Astrocyte (in vitro differentiated cells and primary cell): ENCODE measurements around the gene RAD21L1. TPM values are rescaled to one million over a fixed set of nuclear protein-coding genes. Genes with fewer than 3 reads are reported as not detected.

Experiments
- DNase-seq: peaks from one replicate; pipeline ENCODE4 v3.0.0-alpha.2; 2010; ENCODE audit warnings: low read depth
- FAIRE-seq: peaks from 2 replicates; lab custom pipeline; 2011; peaks lifted over from hg19 to GRCh38; lab: Jason Lieb, UNC
- H2AFZ ChIP-seq: 2 replicates; pipeline ENCODE4 v1.6.0; 2012; ENCODE audit warnings: low read depth, low read length, inconsistent platforms
- H3K27ac ChIP-seq: 2 replicates; pipeline ENCODE4 v1.5.1; 2011; ENCODE audit warnings: low read depth, low read length, inconsistent platforms
- H3K27me3 ChIP-seq: 2 replicates; pipeline ENCODE4 v1.6.0; 2011; ENCODE audit warnings: low read length, inconsistent platforms; ENCODE audit not compliant: insufficient read depth
- H3K36me3 ChIP-seq: 2 replicates; pipeline ENCODE4 v1.5.1; 2011; ENCODE audit warnings: low read length, inconsistent platforms; ENCODE audit not compliant: insufficient read depth
- H3K4me1 ChIP-seq: 2 replicates; pipeline ENCODE4 v1.5.1; 2011; ENCODE audit warnings: low read length, inconsistent platforms; ENCODE audit not compliant: insufficient read depth
- H3K4me2 ChIP-seq: 2 replicates; pipeline ENCODE4 v1.6.0; 2012; ENCODE audit warnings: low read length, inconsistent platforms
- H3K4me3 ChIP-seq: 2 replicates; pipeline ENCODE4 v1.5.1; 2011; ENCODE audit warnings: low read depth, mild to moderate bottlenecking, low read length, inconsistent platforms; ENCODE audit not compliant: insufficient read depth
- H3K79me2 ChIP-seq: 2 replicates; pipeline ENCODE4 v1.6.0; 2012; ENCODE audit warnings: mild to moderate bottlenecking, low read length, inconsistent platforms; ENCODE audit not compliant: insufficient read depth
- H3K9ac ChIP-seq: 2 replicates; pipeline ENCODE4 v1.6.0; 2012; ENCODE audit warnings: mild to moderate bottlenecking, low read length, inconsistent platforms
- H3K9me3 ChIP-seq: 2 replicates; pipeline ENCODE4 v1.5.1; 2012; ENCODE audit warnings: low read depth, mild to moderate bottlenecking, low read length, inconsistent platforms; ENCODE audit not compliant: insufficient read depth
- H4K20me1 ChIP-seq: 2 replicates; pipeline ENCODE4 v1.6.0; 2012; ENCODE audit warnings: low read length, inconsistent platforms; ENCODE audit not compliant: insufficient read depth
- H3K27ac Mint-ChIP-seq: one replicate; pipeline ENCODE4 v1.8.0; 2021; ENCODE audit warnings: mild to moderate bottlenecking, mixed read lengths; ENCODE audit not compliant: unreplicated experiment
- H3K27me3 Mint-ChIP-seq: one replicate; pipeline ENCODE4 v1.8.0; 2021; ENCODE audit warnings: low read depth, mixed read lengths; ENCODE audit not compliant: unreplicated experiment
- H3K36me3 Mint-ChIP-seq: one replicate; pipeline ENCODE4 v1.8.0; 2021; ENCODE audit warnings: low read depth, mixed read lengths; ENCODE audit not compliant: unreplicated experiment
- H3K4me1 Mint-ChIP-seq: one replicate; pipeline ENCODE4 v1.8.0; 2021; ENCODE audit warnings: low read depth, mixed read lengths; ENCODE audit not compliant: unreplicated experiment
- H3K4me3 Mint-ChIP-seq: one replicate; pipeline ENCODE4 v1.8.0; 2021; ENCODE audit warnings: mild to moderate bottlenecking, moderate library complexity, mixed read lengths; ENCODE audit not compliant: unreplicated experiment
- H3K9me3 Mint-ChIP-seq: one replicate; pipeline ENCODE4 v1.8.0; 2021; ENCODE audit warnings: mild to moderate bottlenecking, mixed read lengths; ENCODE audit not compliant: unreplicated experiment
- CTCF ChIP-seq: IDR thresholded peaks from 2 replicates; pipeline ENCODE4 v1.5.1; 2011; ENCODE audit warnings: low read depth, mild to moderate bottlenecking, inconsistent platforms, low read length, moderate library complexity; ENCODE audit not compliant: insufficient read depth
- EZH2 ChIP-seq: IDR thresholded peaks from 2 replicates; pipeline ENCODE4 v1.6.1; 2012; ENCODE audit warnings: mild to moderate bottlenecking, low read length, inconsistent platforms; ENCODE audit not compliant: insufficient read depth
- total RNA-seq: library from RNA; stranded (reverse); gene quantifications from 2 replicates; pipeline ENCODE4 v1.2.1, GENCODE V29; 2021

The RAD21L1 gene
- total RNA-seq, 1 donor from 2014 or later, result not detected

- Histone ChIP-seq H4K20me1 (peaks cover 10% of the 10 kb centered on the region), H3K27ac (no peak overlapping the region), H3K4me3 (no peak overlapping the region), H3K4me2 (no peak overlapping the region), H3K27me3 (no peaks in the 10 kb centered on the region), H3K9me3 (no peaks in the 10 kb centered on the region), H3K4me1 (no peaks in the 10 kb centered on the region), H2AFZ (no peak overlapping the region), H3K9ac (no peak overlapping the region), H3K36me3 (peaks cover 1% of the 10 kb centered on the region), H3K79me2 (no peaks in the 10 kb centered on the region)
- no peaks in the 10 kb centered on the region for H3K9me3 Mint-ChIP-seq
- H3K27me3 Mint-ChIP-seq, result peaks cover 5% of the 10 kb centered on the region
- no peak for TF ChIP-seq CTCF
- no peak for TF ChIP-seq EZH2
- H3K27ac Mint-ChIP-seq, result no peak overlapping the region
- no peak for DNase-seq
- FAIRE-seq, result no peak
- no peaks in the 10 kb centered on the region for H3K4me1 Mint-ChIP-seq
- H3K4me3 Mint-ChIP-seq, result no peak overlapping the region
- H3K36me3 Mint-ChIP-seq, result no peaks in the 10 kb centered on the region
Observed at GRCh38 chr20:1274485-1275311, 48.9 kb downstream of the RAD21L1 start.

- Histone ChIP-seq H3K4me1 (no peaks in the 10 kb centered on the region), H4K20me1 (peaks cover 20% of the 10 kb centered on the region), H2AFZ (no peak overlapping the region), H3K9me3 (no peaks in the 10 kb centered on the region), H3K27ac (no peak overlapping the region), H3K9ac (no peak overlapping the region), H3K36me3 (no peaks in the 10 kb centered on the region), H3K27me3 (no peaks in the 10 kb centered on the region), H3K4me3 (no peak overlapping the region), H3K79me2 (no peaks in the 10 kb centered on the region), H3K4me2 (no peak overlapping the region)
- Mint-ChIP-seq H3K27ac (no peak overlapping the region), H3K4me1 (peaks cover 5% of the 10 kb centered on the region), H3K9me3 (no peaks in the 10 kb centered on the region), H3K27me3 (peaks cover 5% of the 10 kb centered on the region), H3K4me3 (no peak overlapping the region), H3K36me3 (no peaks in the 10 kb centered on the region)
- FAIRE-seq (no peak), DNase-seq (no peak)
- TF ChIP-seq EZH2, result no peak
- no peak for TF ChIP-seq CTCF
Observed at GRCh38 chr20:1275919-1276318, 50.1 kb downstream of the RAD21L1 start.
